ENCODE results near the gene CYTH3. TPM values are rescaled to one million over a fixed set of nuclear protein-coding genes. Genes with fewer than 3 reads are reported as not detected.

The CYTH3 gene
- total RNA-seq, 3 donors from 2014 or later (not counting 1 experiment from before 2014, with no cell fraction given), result 7.7 to 42.6 (median 13.6) TPM

GRCh38 chr7:6166443-6166891, 106.0 kb downstream of the CYTH3 start:
- H3K9me3 Mint-ChIP-seq, result no peaks in the 10 kb centered on the region
- TF ChIP-seq CTCF (IDR thresholded peaks at IDR 0.05), result no peak
- peaks cover 0 to 6% of the 10 kb centered on the region in 2 donors for H3K4me1 Mint-ChIP-seq
- Histone ChIP-seq H3K4me1 (ENCODE audit: control insufficient read depth, insufficient read depth, low read length) (peaks cover 8% of the 10 kb centered on the region), H3K9me3 (ENCODE audit: control insufficient read depth, insufficient read depth, low read length) (no peaks in the 10 kb centered on the region), H3K36me3 (ENCODE audit: control insufficient read depth, insufficient read depth, low read length) (peaks cover 24% of the 10 kb centered on the region), H3K4me3 (ENCODE audit: low read length) (no peak overlapping the region), H3K27me3 (ENCODE audit: control insufficient read depth, insufficient read depth, low read length) (no peaks in the 10 kb centered on the region), H3K27ac (ENCODE audit: low read length) (no peak overlapping the region)
- H3K36me3 Mint-ChIP-seq, result no peaks in the 10 kb centered on the region
- intact Hi-C loops (cut with micrococcal nuclease), result no loop called here
- no peak overlapping the region for H3K27ac Mint-ChIP-seq
- ATAC-seq (no peak), DNase-seq (no peak)
- no peaks in the 10 kb centered on the region for H3K27me3 Mint-ChIP-seq (ENCODE audit: low read depth in 2 of 2)
- no peak overlapping the region for H3K4me3 Mint-ChIP-seq
- WGBS (ENCODE audit: insufficient coverage), result 87% methylated on average over 13 of the region's 13 CpGs

- no peak overlapping the region for H3K27ac ChIP-seq (ENCODE audit: low read length)
- H3K9me3 ChIP-seq (ENCODE audit: control insufficient read depth, insufficient read depth, low read length), result no peaks in the 10 kb centered on the region
- H3K9me3 Mint-ChIP-seq, result no peaks in the 10 kb centered on the region
- intact Hi-C loops (cut with micrococcal nuclease), result no loop called here
- peaks cover 6% of the 10 kb centered on the region for H3K4me1 ChIP-seq (ENCODE audit: control insufficient read depth, insufficient read depth, low read length)
- 95% methylated on average over 36 of the region's 36 CpGs for WGBS (ENCODE audit: insufficient coverage)
- no peak for TF ChIP-seq CTCF (IDR thresholded peaks at IDR 0.05)
- H3K4me3 Mint-ChIP-seq, result no peak overlapping the region
- DNase-seq (no peak), ATAC-seq (no peak)
- no peak overlapping the region for H3K27ac Mint-ChIP-seq
- peaks cover 25% of the 10 kb centered on the region for H3K36me3 ChIP-seq (ENCODE audit: control insufficient read depth, insufficient read depth, low read length)
- no peak overlapping the region for H3K4me3 ChIP-seq (ENCODE audit: low read length)
- no peaks in the 10 kb centered on the region for H3K27me3 Mint-ChIP-seq (ENCODE audit: low read depth in 2 of 2)
- peaks cover 0 to 6% of the 10 kb centered on the region in 2 donors for H3K4me1 Mint-ChIP-seq
- H3K27me3 ChIP-seq (ENCODE audit: control insufficient read depth, insufficient read depth, low read length), result no peaks in the 10 kb centered on the region
- no peaks in the 10 kb centered on the region for H3K36me3 Mint-ChIP-seq
Measured at GRCh38 chr7:6165521-6166320, 106.7 kb downstream of the CYTH3 start.

GRCh38 chr7:6165075-6165474, 107.3 kb downstream of the CYTH3 start:
- TF ChIP-seq CTCF (IDR thresholded peaks at IDR 0.05), result no peak
- Histone ChIP-seq H3K27ac (ENCODE audit: low read length) (no peak overlapping the region), H3K9me3 (ENCODE audit: control insufficient read depth, insufficient read depth, low read length) (no peaks in the 10 kb centered on the region), H3K4me3 (ENCODE audit: low read length) (no peak overlapping the region), H3K4me1 (ENCODE audit: control insufficient read depth, insufficient read depth, low read length) (peaks cover 3% of the 10 kb centered on the region), H3K27me3 (ENCODE audit: control insufficient read depth, insufficient read depth, low read length) (no peaks in the 10 kb centered on the region), H3K36me3 (ENCODE audit: control insufficient read depth, insufficient read depth, low read length) (peaks cover 27% of the 10 kb centered on the region)
- Mint-ChIP-seq H3K4me3 (no peak overlapping the region), H3K27me3 (ENCODE audit: low read depth in 2 of 2) (no peaks in the 10 kb centered on the region), H3K36me3 (no peaks in the 10 kb centered on the region), H3K27ac (no peak overlapping the region), H3K4me1 (peaks cover 0 to 6% of the 10 kb centered on the region in 2 donors), H3K9me3 (no peaks in the 10 kb centered on the region)
- intact Hi-C loops (cut with micrococcal nuclease), result no loop called here
- no peak for ATAC-seq
- no peak for DNase-seq
- 92% methylated on average over 19 of the region's 19 CpGs for WGBS (ENCODE audit: insufficient coverage)
